Peyer's patch (tissue), 4 donors: ENCODE measurements around the gene ZBTB8A. TPM values are rescaled to one million over a fixed set of nuclear protein-coding genes. Genes with fewer than 3 reads are reported as not detected.
A peak's percentile ranks its signal among the peaks of the same experiment; 100 is the strongest.

ENCODE experiments used
- DNase-seq, 3 donors: peaks; one replicate each; pipeline ENCODE4 v3.0.0-alpha.2; 2017 to 2019
- H3K27ac ChIP-seq, 4 donors: fragments of 200-600 bp; sonication (generic); one replicate each; pipeline ENCODE4 v1.5.1; 2016 to 2019
- H3K27me3 ChIP-seq, 2 donors: fragments of 200-600 bp; sonication (generic); one replicate each; pipeline ENCODE4 v1.5.1; 2019
- H3K36me3 ChIP-seq, 3 donors: fragments of 200-600 bp; sonication (generic); one replicate each; pipeline ENCODE4 v1.5.1; 2016 to 2019
- H3K4me1 ChIP-seq, 4 donors: fragments of 200-600 bp; sonication (generic); one replicate each; pipeline ENCODE4 v1.5.1; 2016 to 2019
- H3K4me3 ChIP-seq, 4 donors: fragments of 200-600 bp; sonication (generic); 1 replicate in 3 of 4; 2 replicates in 1 of 4; pipeline ENCODE4 v1.5.1; 2016 to 2019; ENCODE audit warnings: mild to moderate bottlenecking in 1 of 4
- H3K9me3 ChIP-seq, 4 donors: fragments of 200-600 bp; sonication (generic); one replicate each; pipeline ENCODE4 v1.5.1; 2016 to 2019; ENCODE audit warnings: mild to moderate bottlenecking in 1 of 4
- CTCF ChIP-seq, 6 experiments: fragments of 450-650 bp in 4 of 6; fragments of 200-600 bp in 2 of 6; sonication (generic) in 1 of 6; IDR thresholded peaks; one replicate each; pipeline ENCODE4 v1.5.1; 2017 to 2019; ENCODE audit warnings: antibody characterized with exemption in 6 of 6, mild to moderate bottlenecking in 3 of 6, moderate library complexity in 1 of 6
- POLR2A ChIP-seq, 2 donors: fragments of 450-650 bp; IDR thresholded peaks; one replicate each; pipeline ENCODE4 v1.5.1; 2017; ENCODE audit warnings: antibody characterized with exemption in 2 of 2, mild to moderate bottlenecking in 2 of 2, moderate library complexity in 2 of 2
- total RNA-seq, 4 donors: library from RNA; depleted of rRNA; stranded (reverse); fragments of >200 nt; gene quantifications; one replicate each; pipeline ENCODE4 v1.1.0, GENCODE V29; 2016

Gene ZBTB8A
- total RNA-seq, 4 donors from 2014 or later = 2.3 to 5.8 (median 4.7) TPM

GRCh38 chr1:32600034-32600433, 60.8 kb downstream of the ZBTB8A start:
- Histone ChIP-seq H3K4me1 (no peaks in the 10 kb centered on the region), H3K4me3 (no peak overlapping the region), H3K27me3 (no peaks in the 10 kb centered on the region), H3K27ac (no peak overlapping the region), H3K36me3 (peaks cover 0 to 20% (median 0%) of the 10 kb centered on the region in 3 donors), H3K9me3 (no peaks in the 10 kb centered on the region)
- TF ChIP-seq POLR2A (IDR thresholded peaks at IDR 0.05) = no peak
- no peak for TF ChIP-seq CTCF (IDR thresholded peaks at IDR 0.05)
- no peak for DNase-seq

GRCh38 chr1:32605711-32606424, 66.6 kb downstream of the ZBTB8A start:
- no peaks in the 10 kb centered on the region for H3K4me1 ChIP-seq
- TF ChIP-seq CTCF (IDR thresholded peaks at IDR 0.05) (no peak), POLR2A (IDR thresholded peaks at IDR 0.05) (no peak)
- H3K9me3 ChIP-seq = no peaks in the 10 kb centered on the region
- no peak for DNase-seq
- H3K27ac ChIP-seq = no peak overlapping the region
- no peaks in the 10 kb centered on the region for H3K27me3 ChIP-seq
- no peak overlapping the region for H3K4me3 ChIP-seq
- H3K36me3 ChIP-seq = no peaks in the 10 kb centered on the region

- no peak overlapping the region for H3K4me3 ChIP-seq
- H3K9me3 ChIP-seq = no peaks in the 10 kb centered on the region
- DNase-seq = no peak
- no peaks in the 10 kb centered on the region for H3K36me3 ChIP-seq
- H3K27me3 ChIP-seq = no peaks in the 10 kb centered on the region
- H3K4me1 ChIP-seq = no peaks in the 10 kb centered on the region
- H3K27ac ChIP-seq = no peak overlapping the region
- TF ChIP-seq POLR2A (IDR thresholded peaks at IDR 0.05) (no peak), CTCF (IDR thresholded peaks at IDR 0.05) (no peak)
Observed at GRCh38 chr1:32606565-32607371, 67.5 kb downstream of the ZBTB8A start.

GRCh38 chr1:32609180-32609579, 70.0 kb downstream of the ZBTB8A start:
- DNase-seq = no peak
- no peak overlapping the region for H3K4me3 ChIP-seq
- H3K27ac ChIP-seq = no peak overlapping the region
- H3K4me1 ChIP-seq = peaks cover 0 to 6% (median 0%) of the 10 kb centered on the region in 4 donors
- H3K9me3 ChIP-seq = no peaks in the 10 kb centered on the region
- TF ChIP-seq CTCF (IDR thresholded peaks at IDR 0.05) (no peak), POLR2A (IDR thresholded peaks at IDR 0.05) (no peak)
- H3K36me3 ChIP-seq = no peaks in the 10 kb centered on the region
- H3K27me3 ChIP-seq = no peaks in the 10 kb centered on the region

- H3K4me1 ChIP-seq = peaks cover 0 to 6% (median 0%) of the 10 kb centered on the region in 4 donors
- DNase-seq = no peak
- peak overlapping the region; percentile 38 to 55 (median 42) for H3K4me3 ChIP-seq
- no peaks in the 10 kb centered on the region for H3K36me3 ChIP-seq
- H3K9me3 ChIP-seq = no peaks in the 10 kb centered on the region
- TF ChIP-seq CTCF (IDR thresholded peaks at IDR 0.05) (no peak), POLR2A (IDR thresholded peaks at IDR 0.05) (no peak)
- no peak overlapping the region for H3K27ac ChIP-seq
- H3K27me3 ChIP-seq = no peaks in the 10 kb centered on the region
Observed at GRCh38 chr1:32611859-32612188, 72.6 kb downstream of the ZBTB8A start.
